Liver (tissue), 9 donors: ENCODE results near the gene CCDC6. TPM values are rescaled to one million over a fixed set of nuclear protein-coding genes. Genes with fewer than 3 reads are reported as not detected.

Experiments
- DNase-seq: peaks from one replicate; pipeline ENCODE4 v3.0.0-alpha.2; 2017; ENCODE audit warnings: low spot score
- H3K27ac ChIP-seq, 2 donors: one replicate each; pipeline ENCODE4 v1.7.0; 2013; ENCODE audit warnings: inconsistent platforms in 2 of 2, low read length in 2 of 2, control low read depth in 1 of 2, low read depth in 1 of 2, mild to moderate bottlenecking in 1 of 2
- H3K27me3 ChIP-seq, 4 donors: one replicate each; pipeline versions ENCODE4 v1.6.1 to v1.7.0; 2013; ENCODE audit warnings: low read length in 3 of 4, inconsistent platforms in 1 of 4, mild to moderate bottlenecking in 1 of 4, moderate library complexity in 1 of 4; ENCODE audit not compliant: control insufficient read depth in 4 of 4, insufficient read depth in 4 of 4
- H3K36me3 ChIP-seq, 4 donors: one replicate each; pipeline versions ENCODE4 v1.6.1 to v1.7.0; 2013; ENCODE audit warnings: low read length in 3 of 4, mild to moderate bottlenecking in 3 of 4, low read depth in 1 of 4, moderate library complexity in 1 of 4; ENCODE audit not compliant: control insufficient read depth in 4 of 4, insufficient read depth in 3 of 4
- H3K4me1 ChIP-seq, 4 donors: one replicate each; pipeline versions ENCODE4 v1.6.1 to v1.7.0; 2013; ENCODE audit warnings: low read length in 3 of 4, mild to moderate bottlenecking in 3 of 4, moderate library complexity in 1 of 4; ENCODE audit not compliant: control insufficient read depth in 4 of 4, insufficient read depth in 4 of 4
- H3K4me3 ChIP-seq, 3 donors: one replicate each; pipeline versions ENCODE4 v1.6.1 to v1.7.0; 2013; ENCODE audit warnings: low read length in 3 of 3, control low read depth in 1 of 3, low read depth in 1 of 3, mild to moderate bottlenecking in 1 of 3
- H3K9ac ChIP-seq, 2 donors: one replicate each; pipeline ENCODE4 v1.7.0; 2013; ENCODE audit warnings: low read length in 2 of 2, mild to moderate bottlenecking in 2 of 2, moderate library complexity in 2 of 2, control low read depth in 1 of 2, low read depth in 1 of 2
- H3K9me3 ChIP-seq, 4 donors: one replicate each; pipeline versions ENCODE4 v1.6.1 to v1.7.0; 2013; ENCODE audit warnings: low read length in 3 of 4; ENCODE audit not compliant: control insufficient read depth in 4 of 4
- EGR1 ChIP-seq, 2 donors: IDR thresholded peaks; 2 replicates each; pipeline ENCODE4 v1.6.1; 2016 to 2018; ENCODE audit warnings: antibody characterized with exemption in 2 of 2, low read depth in 2 of 2
- FOXA1 ChIP-seq: IDR thresholded peaks from 2 replicates; pipeline ENCODE4 v1.6.1; 2016; ENCODE audit warnings: antibody characterized with exemption
- GABPA ChIP-seq, 2 donors: IDR thresholded peaks in 1 of 2; conservative IDR thresholded peaks in 1 of 2; 2 replicates each; pipeline ENCODE4 v1.6.1; 2016; ENCODE audit warnings: antibody characterized with exemption in 2 of 2, mild to moderate bottlenecking in 1 of 2, moderate library complexity in 1 of 2
- HNF4A ChIP-seq, 2 donors: conservative IDR thresholded peaks; 2 replicates each; pipeline ENCODE4 v1.6.1; 2016; ENCODE audit warnings: antibody characterized with exemption in 2 of 2, mild to moderate bottlenecking in 2 of 2
- HNF4G ChIP-seq: IDR thresholded peaks from 2 replicates; pipeline ENCODE4 v1.6.1; 2016; ENCODE audit warnings: antibody characterized with exemption
- JUND ChIP-seq, 2 donors: IDR thresholded peaks; 2 replicates each; pipeline ENCODE4 v1.6.1; 2016; ENCODE audit warnings: antibody characterized with exemption in 2 of 2
- NR2F2 ChIP-seq: IDR thresholded peaks from 2 replicates; pipeline ENCODE4 v1.6.1; 2016; ENCODE audit warnings: antibody characterized with exemption
- RAD21 ChIP-seq, 2 donors: IDR thresholded peaks; 2 replicates each; pipeline ENCODE4 v1.6.1; 2016; ENCODE audit warnings: antibody characterized with exemption in 2 of 2, mild to moderate bottlenecking in 2 of 2
- RXRA ChIP-seq, 2 donors: IDR thresholded peaks; 2 replicates each; pipeline ENCODE4 v1.6.1; 2017 to 2018; ENCODE audit warnings: antibody characterized with exemption in 2 of 2, mild to moderate bottlenecking in 1 of 2
- TAF1 ChIP-seq: conservative IDR thresholded peaks from 2 replicates; pipeline ENCODE4 v1.6.1; 2016; ENCODE audit warnings: antibody characterized with exemption, mild to moderate bottlenecking
- YY1 ChIP-seq: IDR thresholded peaks from 2 replicates; pipeline ENCODE4 v1.6.1; 2016; ENCODE audit warnings: antibody characterized with exemption, mild to moderate bottlenecking
- ZBTB33 ChIP-seq: IDR thresholded peaks from 2 replicates; pipeline ENCODE4 v1.6.1; 2016; ENCODE audit warnings: antibody characterized with exemption
- WGBS: extraction: QIAGEN DNeasy Blood & Tissue Kit; methylation state at CpG from one replicate; pipeline ENCODE4 v1.1.7; 2013; 5-methylcytosine and 5-hydroxymethylcytosine counted together
- polyA plus RNA-seq, 2 donors: library from polyadenylated mRNA; stranded (reverse) in 1 of 2; unstranded in 1 of 2; fragments of 200-250 nt in 1 of 2; fragments of >200 nt in 1 of 2; fragmentation: Nextera tagmentation in 1 of 2; extraction: Ambion mirVana in 1 of 2; gene quantifications; one replicate each; pipeline versions ENCODE4 v1.2.1 to v1.2.3, GENCODE V29; 2013 to 2015
- total RNA-seq, 2 donors: library from RNA; depleted of rRNA; stranded (reverse); fragments of >200 nt; gene quantifications; one replicate each; pipeline ENCODE4 v1.2.3, GENCODE V29; 2014
- TF ChIP-seq, protein P1 (sequence below): IDR thresholded peaks from 2 replicates; pipeline ENCODE4 v1.6.1; 2016; ENCODE audit warnings: antibody characterized with exemption, mild to moderate bottlenecking
- TF ChIP-seq, protein P2 (sequence below): IDR thresholded peaks from 2 replicates; pipeline ENCODE4 v1.6.1; 2016; ENCODE audit warnings: antibody characterized with exemption
- donor health status: healthy.
- donor health status: healthy.
- donor health status: healthy.
- donor health status: healthy.
- donor health status: healthy.

The CCDC6 gene
- total and polyA plus RNA-seq, 4 donors: 4.7 to 14.3 (median 8.8) TPM

DNA sequence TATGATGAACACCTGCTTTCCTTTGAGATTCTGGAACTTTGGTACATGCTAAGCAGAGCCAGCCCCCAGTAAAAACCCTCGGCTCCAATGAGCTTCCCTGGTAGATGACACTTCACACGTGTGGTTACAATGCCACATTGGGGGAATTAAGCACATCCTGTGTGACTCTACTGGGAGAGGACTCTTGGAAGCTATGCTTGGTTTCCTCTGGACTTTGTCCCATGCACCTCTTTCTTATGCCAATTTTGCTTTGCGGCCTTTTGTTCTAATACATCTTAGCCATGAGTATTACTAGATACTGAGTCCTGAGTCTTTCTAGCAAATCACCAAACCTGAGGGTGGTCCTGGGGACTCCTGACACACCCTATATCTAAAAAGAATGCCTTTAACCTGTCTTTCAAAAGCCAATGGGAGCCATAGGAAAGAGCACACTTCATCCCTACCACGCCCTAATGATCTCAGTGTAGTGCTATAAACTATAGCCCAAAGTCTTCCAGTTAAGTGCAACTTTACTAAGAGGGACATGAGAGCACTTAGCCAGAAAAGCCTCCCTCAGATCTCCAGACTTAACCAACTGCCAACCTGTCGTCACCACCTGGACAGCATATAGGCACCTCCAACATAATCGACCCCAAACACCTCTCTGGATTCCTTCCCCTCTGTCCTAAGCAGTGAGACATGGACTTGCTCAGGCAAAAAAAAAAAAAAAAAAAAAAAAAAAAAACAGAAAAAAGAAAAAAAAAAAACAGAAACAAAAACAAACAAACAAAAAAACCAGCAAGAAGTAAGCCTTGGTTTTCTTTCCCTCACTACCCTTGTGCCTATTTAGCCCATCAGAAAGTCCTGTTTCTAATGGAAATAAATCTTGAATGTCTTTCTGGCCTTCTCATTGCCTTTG, 37.4 kb downstream of the CCDC6 start:
- TF ChIP-seq ZBTB33: no peak
- peak; percentile 17 to 39 for TF ChIP-seq HNF4A (conservative IDR thresholded peaks at IDR 0.05)
- no peak for TF ChIP-seq RAD21 (IDR thresholded peaks at IDR 0.05)
- H3K4me3 ChIP-seq: no peak overlapping the region
- DNase-seq: no peak
- H3K9me3 ChIP-seq: no peaks in the 10 kb centered on the region
- WGBS: 83% methylated on average over 6 of the region's 6 CpGs
- H3K27ac ChIP-seq: no peak overlapping the region
- no peak overlapping the region for H3K9ac ChIP-seq
- no peaks in the 10 kb centered on the region for H3K27me3 ChIP-seq
- H3K4me1 ChIP-seq: peaks cover 4 to 30% (median 25%) of the 10 kb centered on the region in 4 donors
- H3K36me3 ChIP-seq: no peaks in the 10 kb centered on the region

DNA sequence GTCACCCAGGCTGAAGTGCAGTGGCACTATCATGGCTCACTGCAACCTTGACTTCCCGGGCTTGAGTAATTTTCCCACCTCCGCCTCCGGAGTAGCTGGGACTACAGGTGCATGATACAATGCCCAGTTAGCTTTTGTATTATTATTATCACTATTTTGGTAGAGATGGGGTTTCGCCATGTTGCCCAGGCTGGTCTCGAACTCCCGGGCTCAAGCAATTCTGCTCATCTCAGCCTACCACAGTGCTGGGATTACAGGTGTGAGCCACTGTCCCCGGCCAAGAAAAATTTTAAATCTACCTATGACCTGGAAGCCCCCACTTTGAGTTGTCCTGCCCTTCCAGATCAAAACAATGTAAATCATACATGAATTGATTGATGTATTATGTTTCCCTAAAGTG, 38.8 kb downstream of the CCDC6 start:
- Histone ChIP-seq H3K27me3 (no peaks in the 10 kb centered on the region), H3K36me3 (no peaks in the 10 kb centered on the region), H3K9ac (no peak overlapping the region), H3K4me3 (no peak overlapping the region), H3K4me1 (peaks cover 1 to 23% (median 18%) of the 10 kb centered on the region in 4 donors), H3K9me3 (no peaks in the 10 kb centered on the region), H3K27ac (no peak overlapping the region)
- 93% methylated on average over 7 of the region's 7 CpGs for WGBS
- TF ChIP-seq FOXA1 (no peak), HNF4G (no peak), RXRA (IDR thresholded peaks at IDR 0.05) (no peak), ZBTB33 (no peak), HNF4A (conservative IDR thresholded peaks at IDR 0.05) (no peak), TAF1 (no peak), YY1 (no peak), RAD21 (IDR thresholded peaks at IDR 0.05) (no peak), EGR1 (IDR thresholded peaks at IDR 0.05; ENCODE audit: low read depth in 2 of 2) (no peak), NR2F2 (no peak), JUND (IDR thresholded peaks at IDR 0.05) (no peak), GABPA (IDR thresholded peaks at IDR 0.05 in 1 of 2, conservative IDR thresholded peaks at IDR 0.05 in 1 of 2) (no peak)
- TF ChIP-seq, protein P1, sequence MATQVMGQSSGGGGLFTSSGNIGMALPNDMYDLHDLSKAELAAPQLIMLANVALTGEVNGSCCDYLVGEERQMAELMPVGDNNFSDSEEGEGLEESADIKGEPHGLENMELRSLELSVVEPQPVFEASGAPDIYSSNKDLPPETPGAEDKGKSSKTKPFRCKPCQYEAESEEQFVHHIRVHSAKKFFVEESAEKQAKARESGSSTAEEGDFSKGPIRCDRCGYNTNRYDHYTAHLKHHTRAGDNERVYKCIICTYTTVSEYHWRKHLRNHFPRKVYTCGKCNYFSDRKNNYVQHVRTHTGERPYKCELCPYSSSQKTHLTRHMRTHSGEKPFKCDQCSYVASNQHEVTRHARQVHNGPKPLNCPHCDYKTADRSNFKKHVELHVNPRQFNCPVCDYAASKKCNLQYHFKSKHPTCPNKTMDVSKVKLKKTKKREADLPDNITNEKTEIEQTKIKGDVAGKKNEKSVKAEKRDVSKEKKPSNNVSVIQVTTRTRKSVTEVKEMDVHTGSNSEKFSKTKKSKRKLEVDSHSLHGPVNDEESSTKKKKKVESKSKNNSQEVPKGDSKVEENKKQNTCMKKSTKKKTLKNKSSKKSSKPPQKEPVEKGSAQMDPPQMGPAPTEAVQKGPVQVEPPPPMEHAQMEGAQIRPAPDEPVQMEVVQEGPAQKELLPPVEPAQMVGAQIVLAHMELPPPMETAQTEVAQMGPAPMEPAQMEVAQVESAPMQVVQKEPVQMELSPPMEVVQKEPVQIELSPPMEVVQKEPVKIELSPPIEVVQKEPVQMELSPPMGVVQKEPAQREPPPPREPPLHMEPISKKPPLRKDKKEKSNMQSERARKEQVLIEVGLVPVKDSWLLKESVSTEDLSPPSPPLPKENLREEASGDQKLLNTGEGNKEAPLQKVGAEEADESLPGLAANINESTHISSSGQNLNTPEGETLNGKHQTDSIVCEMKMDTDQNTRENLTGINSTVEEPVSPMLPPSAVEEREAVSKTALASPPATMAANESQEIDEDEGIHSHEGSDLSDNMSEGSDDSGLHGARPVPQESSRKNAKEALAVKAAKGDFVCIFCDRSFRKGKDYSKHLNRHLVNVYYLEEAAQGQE: no peak
- TF ChIP-seq, protein P2, sequence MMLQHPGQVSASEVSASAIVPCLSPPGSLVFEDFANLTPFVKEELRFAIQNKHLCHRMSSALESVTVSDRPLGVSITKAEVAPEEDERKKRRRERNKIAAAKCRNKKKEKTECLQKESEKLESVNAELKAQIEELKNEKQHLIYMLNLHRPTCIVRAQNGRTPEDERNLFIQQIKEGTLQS: no peak
- no peak for DNase-seq
